GM19372 (cell line): ENCODE results near the gene TMC1.

Experiments
- ATAC-seq: cut with Tn5 transposase; IDR thresholded peaks from one replicate; pipeline ENCODE4 v1.9.1; 2021; ENCODE audit warnings: mild to moderate bottlenecking, low read depth, moderate library complexity; ENCODE audit not compliant: unreplicated experiment

TMC1 gene

GRCh38 chr9:72600671-72601070 is 79.3 kb downstream of the TMC1 start:
- ATAC-seq = no peak

GRCh38 chr9:72601615-72602014 is 80.2 kb downstream of the TMC1 start:
- ATAC-seq = no peak

GRCh38 chr9:72612449-72612848 is 91.0 kb downstream of the TMC1 start:
- no peak for ATAC-seq

GRCh38 chr9:72614067-72614466 is 92.7 kb downstream of the TMC1 start:
- no peak for ATAC-seq

- ATAC-seq = no peak
Observed at GRCh38 chr9:72615931-72616330, 94.5 kb downstream of the TMC1 start.

- no peak for ATAC-seq
Observed at GRCh38 chr9:72618811-72619210, 97.4 kb downstream of the TMC1 start.

GRCh38 chr9:72622186-72622585 is 100.8 kb downstream of the TMC1 start:
- ATAC-seq = no peak

- ATAC-seq = no peak
Observed at GRCh38 chr9:72623156-72623555, 101.7 kb downstream of the TMC1 start.

GRCh38 chr9:72627147-72627546 is 105.7 kb downstream of the TMC1 start:
- no peak for ATAC-seq

- ATAC-seq = no peak
Observed at GRCh38 chr9:72627956-72628540, 106.6 kb downstream of the TMC1 start.

GRCh38 chr9:72633966-72634365 is 112.6 kb downstream of the TMC1 start:
- no peak for ATAC-seq

- peak; percentile 97 for ATAC-seq
Observed at GRCh38 chr9:72635197-72635596, 113.8 kb downstream of the TMC1 start.

GRCh38 chr9:72636621-72637020 is 115.2 kb downstream of the TMC1 start:
- ATAC-seq = no peak

GRCh38 chr9:72643651-72644050 is 122.2 kb downstream of the TMC1 start:
- ATAC-seq = no peak

- ATAC-seq = no peak
Observed at GRCh38 chr9:72646061-72646460, 124.7 kb downstream of the TMC1 start.

- no peak for ATAC-seq
Observed at GRCh38 chr9:72648324-72649126, 127.1 kb downstream of the TMC1 start.

GRCh38 chr9:72649127-72649442 is 127.7 kb downstream of the TMC1 start:
- no peak for ATAC-seq

GRCh38 chr9:72650206-72650605 is 128.8 kb downstream of the TMC1 start:
- no peak for ATAC-seq

- ATAC-seq = no peak
Observed at GRCh38 chr9:72656021-72656420, 134.6 kb downstream of the TMC1 start.

- no peak for ATAC-seq
Observed at GRCh38 chr9:72657023-72657422, 135.6 kb downstream of the TMC1 start.

- no peak for ATAC-seq
Observed at GRCh38 chr9:72658703-72659102, 137.3 kb downstream of the TMC1 start.

- no peak for ATAC-seq
Observed at GRCh38 chr9:72661401-72662135, 140.2 kb downstream of the TMC1 start.
